Iris pigment epithelial cell (primary cell): ENCODE data around the gene RXFP4.
"Not testable (repeated sequence)": the region's sequence is repeated elsewhere in the genome, so short reads cannot be mapped to it uniquely, and the experiment has no call there.

Experiments used
- DNase-seq: peaks from one replicate; pipeline ENCODE4 v3.0.0-alpha.2; 2011; ENCODE audit warnings: low read depth

RXFP4 gene

GRCh38 chr1:155940993-155941844 lies at the start of gene RXFP4:
Gene RXFP4 (plus strand): TSS chr1:155941638. CDS start chr1:155941710, 72 bp downstream.
- no peak for DNase-seq

DNA sequence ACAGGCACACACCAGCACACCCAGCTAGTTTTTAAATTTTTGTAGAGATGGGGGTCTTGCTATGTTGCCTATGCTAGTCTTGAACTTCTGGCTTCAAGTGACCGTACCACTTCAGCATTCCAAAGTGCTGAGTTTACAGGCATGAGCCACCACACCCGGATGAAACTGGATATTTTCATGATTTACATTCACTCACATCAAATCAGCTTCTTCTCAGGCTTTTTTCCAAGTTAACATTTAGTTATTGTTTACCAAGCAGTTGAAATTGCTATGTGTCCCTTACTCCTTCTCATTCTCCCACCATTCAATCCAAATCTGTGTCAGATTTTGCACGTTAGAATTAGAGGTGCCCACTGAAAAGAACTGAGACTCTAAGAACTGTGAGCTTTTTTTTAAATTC lies 48.6 kb upstream of the RXFP4 start:
- peak; percentile 83 for DNase-seq

DNA sequence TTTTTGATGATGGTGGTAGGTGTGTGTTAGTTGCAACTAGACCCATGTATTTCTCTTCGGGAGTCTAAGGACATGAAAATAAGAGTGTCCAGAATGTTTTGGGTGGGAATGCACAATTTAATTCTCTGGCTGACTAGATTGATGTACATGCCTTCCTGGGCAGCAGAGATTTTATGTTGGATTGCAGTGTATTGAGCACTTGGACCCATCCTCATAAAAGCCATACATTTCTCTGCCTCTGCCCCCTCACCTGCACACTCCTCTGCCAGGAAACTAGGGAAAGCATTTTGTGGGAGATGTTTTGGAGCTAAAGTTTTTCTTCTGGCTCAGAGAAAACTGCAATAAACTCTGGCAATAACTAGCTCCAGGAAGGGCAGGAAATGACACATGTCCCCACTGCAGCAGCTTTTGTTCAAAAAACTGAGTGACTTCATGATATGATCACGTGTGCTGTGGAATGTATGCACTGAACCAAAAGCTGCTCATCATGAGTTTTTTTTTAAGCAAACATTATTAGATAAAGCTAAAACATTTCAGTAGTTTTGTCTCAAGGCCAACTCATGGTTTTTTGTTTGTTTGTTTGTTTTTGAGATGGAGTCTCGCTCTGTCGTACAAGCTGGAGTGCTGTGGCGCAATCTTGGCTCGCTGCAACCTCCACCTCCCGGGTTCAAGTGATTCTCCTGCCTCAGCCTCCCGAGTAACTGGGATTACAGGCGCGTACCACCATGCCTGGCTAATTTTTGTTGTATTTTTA lies 47.9 kb upstream of the RXFP4 start:
- peak; percentile 83 for DNase-seq

- not testable (repeated sequence) for DNase-seq
Observed at GRCh38 chr1:155895617-155896016, 45.8 kb upstream of the RXFP4 start.

DNA sequence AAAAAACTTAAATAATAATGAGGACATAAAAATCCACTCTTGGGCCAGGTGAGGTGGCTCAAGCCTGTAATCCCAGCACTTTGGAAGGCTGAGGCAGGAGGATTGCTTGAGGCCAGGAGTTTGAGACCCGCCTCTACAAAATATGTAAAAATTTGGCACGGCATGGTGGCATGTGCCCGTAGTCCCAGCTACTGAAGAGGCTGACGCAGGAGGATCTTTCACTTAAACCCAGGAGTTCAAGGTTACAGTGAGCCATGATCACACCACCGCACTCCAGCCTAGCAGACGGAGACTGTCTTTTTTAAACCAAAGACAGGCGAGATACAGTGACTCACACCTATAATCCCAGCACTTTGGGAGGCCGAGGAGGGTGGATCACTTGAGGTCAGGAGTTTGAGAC lies 45.0 kb upstream of the RXFP4 start:
- peak; percentile 49 for DNase-seq

GRCh38 chr1:155897746-155898145 lies 43.7 kb upstream of the RXFP4 start:
- no peak for DNase-seq

- DNase-seq, result no peak
Observed at GRCh38 chr1:155898888-155899287, 42.5 kb upstream of the RXFP4 start.

- no peak for DNase-seq
Observed at GRCh38 chr1:155899683-155900082, 41.8 kb upstream of the RXFP4 start.

DNA sequence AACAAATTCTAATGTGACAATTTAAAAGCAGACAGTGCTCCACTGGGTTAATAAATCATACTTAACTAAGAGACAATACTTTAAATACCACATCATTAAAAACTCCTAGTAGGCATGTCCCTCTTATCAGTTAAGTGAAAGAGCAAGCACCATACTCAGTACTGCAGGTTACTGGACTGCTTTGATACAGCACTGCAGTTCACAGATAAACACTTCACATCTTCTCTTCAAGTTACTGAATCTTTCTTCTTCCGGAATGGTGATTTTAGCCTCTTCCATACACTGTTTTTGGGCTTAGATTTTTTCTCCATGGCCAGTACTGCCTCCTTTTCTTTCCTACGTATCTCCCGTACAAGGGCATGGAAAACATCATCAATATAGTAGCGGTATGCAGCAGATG lies 41.3 kb upstream of the RXFP4 start:
- no peak for DNase-seq

GRCh38 chr1:155904261-155904660 lies 37.2 kb upstream of the RXFP4 start:
- no peak for DNase-seq

- DNase-seq, result peak; percentile 69
Observed at GRCh38 chr1:155909894-155910293, 31.5 kb upstream of the RXFP4 start.

DNA sequence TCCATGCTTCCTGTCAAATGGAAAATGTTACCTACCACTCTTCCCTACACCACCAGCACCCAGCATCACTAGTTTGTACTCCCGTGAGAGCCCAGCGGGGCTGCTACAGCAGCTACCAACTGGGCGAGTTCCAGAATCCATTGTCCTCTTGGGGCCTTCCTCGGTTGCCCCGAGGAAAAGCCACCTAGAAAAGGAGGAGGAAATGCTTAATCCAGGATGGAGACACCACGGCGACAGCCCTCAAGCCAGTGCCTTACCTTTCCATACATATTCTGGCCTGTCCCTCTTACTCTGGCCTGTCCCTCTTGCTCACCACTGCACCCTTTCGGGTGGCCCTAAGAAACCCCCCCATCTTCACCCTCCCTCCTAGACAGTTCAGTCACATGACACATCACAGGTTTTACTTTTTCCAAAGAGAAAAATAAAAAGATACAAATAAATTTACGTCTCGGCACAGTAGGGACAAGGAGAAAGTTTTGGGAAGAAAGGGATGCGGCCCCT lies 30.8 kb upstream of the RXFP4 start:
- DNase-seq, result peak; percentile 44

- peak; percentile 77 for DNase-seq
Observed at GRCh38 chr1:155911156-155912055, 30.0 kb upstream of the RXFP4 start, which contains the start of gene RIT1. Gene RIT1 (minus strand): TSS chr1:155911349. CDS start chr1:155910761, 588 bp downstream.

GRCh38 chr1:155912056-155912536 lies 29.3 kb upstream of the RXFP4 start:
- DNase-seq, result no peak

DNA sequence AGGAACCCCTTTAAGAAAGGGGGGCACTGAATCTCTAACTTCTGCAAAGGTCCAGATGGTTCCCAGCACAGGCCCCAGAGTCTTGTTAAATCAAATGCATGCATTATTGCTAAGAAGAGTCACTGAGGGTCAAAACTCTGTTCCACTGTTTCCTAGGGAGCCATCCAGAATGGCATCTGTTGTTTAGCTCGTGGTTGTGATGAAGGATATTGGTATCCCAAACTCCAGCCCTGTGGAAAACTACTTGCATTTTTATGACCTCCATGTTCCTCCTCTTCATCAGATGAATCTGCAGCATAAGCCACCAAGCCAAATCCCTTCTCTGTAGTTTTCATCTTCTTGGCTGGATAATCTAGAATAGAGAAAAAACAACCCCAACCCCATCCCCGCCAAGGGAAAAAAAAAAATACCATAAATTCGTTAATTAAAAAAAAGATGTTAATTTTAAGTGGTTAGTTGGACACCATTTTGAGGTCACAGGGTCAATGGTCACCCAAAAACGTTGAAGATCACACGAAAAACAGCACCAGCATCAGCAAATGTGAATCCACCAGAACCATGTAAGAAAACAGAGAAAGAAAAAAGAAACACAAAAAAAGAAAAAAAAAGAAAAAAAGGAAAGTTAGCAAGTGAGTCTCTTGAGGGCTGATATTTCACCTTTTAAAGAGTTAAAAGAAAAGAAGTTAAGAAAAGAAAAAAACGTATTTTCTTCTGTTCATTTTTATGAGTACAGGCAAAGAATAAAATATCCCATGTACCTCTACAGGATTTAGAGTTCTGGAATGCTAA lies 27.3 kb upstream of the RXFP4 start:
- DNase-seq, result no peak

GRCh38 chr1:155918660-155919059 lies 22.8 kb upstream of the RXFP4 start:
- no peak for DNase-seq

GRCh38 chr1:155919801-155920200 lies 21.6 kb upstream of the RXFP4 start:
- no peak for DNase-seq

DNA sequence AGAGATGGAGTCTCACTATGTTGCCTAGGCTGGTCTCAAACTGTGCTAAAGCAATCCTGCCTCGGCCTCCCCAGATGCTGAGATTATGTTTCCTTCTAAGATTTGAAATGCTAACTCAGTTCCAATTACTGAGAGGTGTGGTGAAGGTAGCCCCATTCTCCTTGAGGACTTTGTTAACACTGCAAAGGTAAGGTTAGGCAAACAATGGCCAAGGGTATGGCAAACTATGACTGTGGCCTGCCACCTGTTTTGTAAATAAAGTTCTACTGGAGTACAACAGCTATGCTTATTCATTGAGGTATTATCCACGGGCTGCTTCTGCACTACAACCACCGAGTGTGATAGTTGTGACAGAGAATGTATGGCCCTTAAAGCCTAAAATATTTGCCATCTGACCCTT lies 20.7 kb upstream of the RXFP4 start:
- no peak for DNase-seq

GRCh38 chr1:155925506-155925905 lies 15.9 kb upstream of the RXFP4 start:
- DNase-seq, result no peak

DNA sequence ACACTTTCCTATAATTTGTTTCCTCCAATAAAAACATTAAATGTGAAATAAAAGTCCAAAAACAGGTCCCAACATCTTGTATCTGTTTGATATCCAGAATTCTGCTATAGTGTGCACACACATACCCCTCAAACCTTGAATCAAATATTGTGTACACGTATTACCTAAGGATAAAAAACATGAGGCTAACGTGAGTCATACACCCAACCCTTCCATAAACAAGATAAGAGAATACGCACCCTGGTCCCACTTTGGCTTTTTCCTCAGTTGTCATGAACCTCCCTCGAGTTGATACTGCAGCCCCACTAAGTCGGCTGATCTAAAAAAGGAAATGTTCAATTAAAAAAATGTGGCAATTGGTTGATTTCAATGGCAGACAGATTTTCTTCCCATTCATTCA lies 12.4 kb upstream of the RXFP4 start:
- DNase-seq, result peak; percentile 68

DNA sequence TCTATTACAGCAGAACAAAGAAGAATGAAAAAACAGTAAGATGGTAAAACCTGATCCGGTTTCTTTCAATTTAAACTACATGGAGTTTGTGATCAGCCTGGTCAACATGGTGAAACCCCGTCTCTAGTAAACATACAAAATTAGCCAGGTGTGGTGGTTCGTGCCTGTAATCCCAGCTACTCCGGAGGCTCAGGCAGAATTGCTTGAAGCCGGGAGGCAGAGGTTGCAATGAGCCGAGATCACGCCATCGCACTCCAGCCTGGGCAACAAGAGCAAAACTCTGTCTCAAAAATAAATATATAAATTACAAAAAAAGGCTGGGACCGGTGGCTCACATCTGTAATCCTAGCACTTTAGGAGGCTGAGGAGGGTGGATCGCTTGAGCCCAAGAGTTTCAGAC lies 10.7 kb upstream of the RXFP4 start:
- not testable (repeated sequence) for DNase-seq
